Measurements from ENCODE around the gene LPGAT1. TPM values are rescaled to one million over a fixed set of nuclear protein-coding genes. Genes with fewer than 3 reads are reported as not detected.

Gene LPGAT1
- total RNA-seq, 1 experiment from 2014 or later: 46.5 TPM

DNA sequence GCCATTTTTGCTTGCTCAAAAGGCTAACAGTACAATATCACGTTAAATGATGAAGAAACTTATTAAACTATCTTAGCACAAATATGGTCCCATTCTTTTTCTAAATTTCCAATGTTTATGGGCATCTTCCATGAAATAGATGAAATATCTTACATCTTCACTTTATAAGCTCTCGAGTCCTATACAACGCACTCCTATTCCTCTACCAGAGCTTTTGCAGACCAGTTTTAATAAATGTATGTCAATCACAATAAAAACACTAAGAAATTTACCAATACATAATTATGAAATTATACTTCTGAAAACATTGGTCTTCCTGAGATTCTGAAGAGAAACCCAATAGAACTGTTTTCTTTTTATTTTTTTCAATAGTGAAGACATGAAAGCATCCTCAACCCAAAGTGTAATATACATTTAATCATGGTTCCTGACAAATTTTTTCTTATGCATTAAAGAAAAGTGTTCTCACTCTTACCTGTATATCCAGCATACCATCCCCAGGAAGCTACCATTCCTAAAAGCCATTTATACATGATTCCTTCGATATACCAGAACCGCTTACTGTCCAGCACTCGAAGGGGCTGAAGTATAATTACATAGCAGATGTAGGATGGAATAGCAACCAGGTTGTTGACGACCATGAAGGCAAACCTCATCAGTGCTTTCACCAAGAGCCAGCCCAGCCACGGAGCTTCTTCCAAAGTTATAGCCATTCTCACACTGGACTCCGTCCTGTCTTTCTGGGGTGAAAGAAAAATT is 1.8 kb downstream of the LPGAT1 start:
- DNase-seq (ENCODE audit: low read depth): no peak

DNA sequence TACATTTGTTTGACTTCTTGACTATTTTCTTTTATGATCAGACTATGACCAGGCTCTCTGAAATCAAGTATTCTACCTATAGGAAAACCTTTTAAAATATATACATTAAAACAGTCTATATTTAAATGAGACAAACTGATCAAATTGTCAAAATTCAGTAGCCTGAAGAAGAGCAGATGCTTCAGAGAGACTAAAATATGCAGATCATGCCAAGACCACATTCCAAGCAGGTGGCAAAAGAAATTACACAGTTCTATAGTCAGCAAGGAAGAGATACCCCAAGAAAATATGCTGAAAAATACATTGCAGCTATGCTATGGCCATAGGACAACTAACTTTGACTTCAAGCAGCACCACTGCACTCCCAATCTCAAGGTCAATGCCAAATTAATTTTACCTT is 3.5 kb downstream of the LPGAT1 start:
- no peak for DNase-seq (ENCODE audit: low read depth)

GRCh38 chr1:211825980-211826379 is 4.6 kb downstream of the LPGAT1 start:
- DNase-seq (ENCODE audit: low read depth): no peak

DNA sequence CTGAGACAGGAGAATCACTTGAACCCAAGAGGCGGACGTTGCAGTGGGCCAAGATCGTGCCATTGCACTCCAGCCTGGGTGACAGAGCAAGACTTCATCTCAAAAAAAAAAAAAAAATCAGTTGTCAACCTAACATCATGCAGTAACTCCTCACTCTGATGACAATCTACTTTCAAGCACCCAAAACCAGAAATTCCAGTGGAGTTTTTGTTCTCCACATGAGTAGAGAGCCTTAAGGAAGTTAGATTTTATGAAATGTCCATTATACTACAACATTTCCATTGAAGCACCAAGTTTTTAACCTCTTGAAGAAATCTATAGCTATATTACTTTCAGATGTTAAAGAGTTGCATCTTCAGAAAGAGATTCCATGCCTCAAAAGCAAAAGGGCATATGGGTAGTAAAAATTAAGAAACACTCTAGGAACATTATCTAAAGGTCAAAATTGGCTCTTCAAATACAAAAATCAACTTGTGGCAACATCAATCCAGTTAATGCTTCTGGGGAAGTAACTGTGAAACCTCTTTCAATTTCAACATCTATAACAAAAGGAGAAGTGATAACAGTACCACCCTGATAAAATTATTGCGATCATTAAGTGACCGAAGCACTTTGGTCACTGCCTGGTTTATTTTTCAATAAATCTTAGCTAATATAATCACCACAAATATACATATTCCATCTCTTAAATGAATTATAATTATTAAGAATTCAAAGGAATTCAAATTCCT is 7.7 kb downstream of the LPGAT1 start:
- DNase-seq (ENCODE audit: low read depth): no peak

DNA sequence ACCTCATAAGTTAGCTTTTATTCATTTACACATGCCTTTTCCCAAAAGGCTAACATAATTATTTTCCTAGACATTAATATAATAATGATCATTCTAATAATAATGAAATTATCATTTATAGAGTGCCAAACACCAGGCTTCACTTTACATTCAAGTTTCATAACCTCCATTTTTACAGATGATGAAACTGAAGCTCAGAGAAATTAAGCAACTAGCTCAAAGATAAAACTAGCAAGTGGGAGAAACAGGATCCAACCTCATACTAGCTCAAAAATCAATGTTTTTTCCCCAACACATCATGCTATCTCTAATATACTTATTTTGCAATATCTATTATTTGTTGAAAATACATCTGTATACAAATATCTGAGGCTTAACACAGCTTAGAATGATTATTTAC is 14.0 kb downstream of the LPGAT1 start:
- no peak for DNase-seq (ENCODE audit: low read depth)

- no peak for DNase-seq (ENCODE audit: low read depth)
These were observed 16.2 kb downstream of the LPGAT1 start for GRCh38 chr1:211814313-211814712.

GRCh38 chr1:211813590-211813989 is 17.0 kb downstream of the LPGAT1 start:
- no peak for DNase-seq (ENCODE audit: low read depth)

GRCh38 chr1:211812584-211812983 is 18.0 kb downstream of the LPGAT1 start:
- no peak for DNase-seq (ENCODE audit: low read depth)

DNA sequence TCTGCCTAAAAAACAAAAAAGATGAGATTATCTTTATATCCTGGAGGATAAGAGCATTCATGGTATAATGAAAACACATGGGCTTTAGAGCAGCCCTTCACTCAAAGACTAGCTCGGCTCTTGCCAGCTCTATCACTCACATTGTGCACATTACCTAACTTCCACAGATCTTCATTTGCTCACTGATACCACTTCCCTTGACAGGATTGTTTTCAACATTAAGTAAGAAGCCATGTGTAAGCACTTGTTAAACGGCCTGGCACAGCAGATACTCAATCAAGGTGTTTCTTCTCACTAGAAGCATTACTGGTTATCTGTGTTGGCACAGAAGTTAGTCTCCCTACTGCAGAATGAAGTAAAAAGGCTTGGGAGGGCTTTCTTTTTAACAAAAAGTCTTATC is 18.7 kb downstream of the LPGAT1 start:
- no peak for DNase-seq (ENCODE audit: low read depth)

DNA sequence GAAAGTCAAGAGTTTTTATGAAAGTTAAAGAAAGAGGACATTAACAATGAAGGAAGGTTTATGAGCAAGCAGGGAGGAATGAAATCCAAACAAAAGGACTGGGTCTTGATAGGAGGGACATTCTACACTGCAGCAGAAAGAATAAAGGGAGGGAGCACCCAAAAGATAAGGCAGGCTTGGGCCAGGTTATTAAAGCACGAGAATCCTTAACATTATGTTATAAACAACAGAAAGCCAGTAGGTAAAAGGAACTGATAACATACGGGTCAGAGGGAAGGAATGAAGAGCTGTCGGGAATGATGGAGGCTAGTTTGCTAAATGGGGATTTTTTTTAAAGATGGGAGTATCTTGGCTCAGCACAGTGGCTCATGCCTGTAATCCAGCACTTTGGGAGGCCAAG is 19.4 kb downstream of the LPGAT1 start:
- no peak for DNase-seq (ENCODE audit: low read depth)

- DNase-seq (ENCODE audit: low read depth): no peak
These were observed 22.1 kb downstream of the LPGAT1 start for GRCh38 chr1:211808475-211808874.

DNA sequence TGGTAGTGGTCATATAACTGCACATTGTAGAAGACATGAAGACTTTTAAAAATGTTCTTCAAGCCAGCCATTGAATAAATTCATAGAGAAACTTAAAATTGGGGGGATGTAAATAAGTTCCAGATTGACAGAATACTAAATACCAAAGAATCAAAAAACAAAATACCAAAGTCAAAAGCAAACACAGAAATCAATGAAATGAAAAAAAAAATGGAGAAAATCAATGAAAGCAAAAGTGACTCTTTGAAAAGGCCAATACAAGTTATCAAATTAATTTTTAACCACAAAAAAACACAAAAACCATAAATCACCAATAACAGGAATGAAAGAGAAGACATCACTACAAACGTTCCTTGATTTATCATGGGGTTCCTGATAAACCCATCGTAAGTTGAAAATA is 25.6 kb downstream of the LPGAT1 start:
- no peak for DNase-seq (ENCODE audit: low read depth)

DNA sequence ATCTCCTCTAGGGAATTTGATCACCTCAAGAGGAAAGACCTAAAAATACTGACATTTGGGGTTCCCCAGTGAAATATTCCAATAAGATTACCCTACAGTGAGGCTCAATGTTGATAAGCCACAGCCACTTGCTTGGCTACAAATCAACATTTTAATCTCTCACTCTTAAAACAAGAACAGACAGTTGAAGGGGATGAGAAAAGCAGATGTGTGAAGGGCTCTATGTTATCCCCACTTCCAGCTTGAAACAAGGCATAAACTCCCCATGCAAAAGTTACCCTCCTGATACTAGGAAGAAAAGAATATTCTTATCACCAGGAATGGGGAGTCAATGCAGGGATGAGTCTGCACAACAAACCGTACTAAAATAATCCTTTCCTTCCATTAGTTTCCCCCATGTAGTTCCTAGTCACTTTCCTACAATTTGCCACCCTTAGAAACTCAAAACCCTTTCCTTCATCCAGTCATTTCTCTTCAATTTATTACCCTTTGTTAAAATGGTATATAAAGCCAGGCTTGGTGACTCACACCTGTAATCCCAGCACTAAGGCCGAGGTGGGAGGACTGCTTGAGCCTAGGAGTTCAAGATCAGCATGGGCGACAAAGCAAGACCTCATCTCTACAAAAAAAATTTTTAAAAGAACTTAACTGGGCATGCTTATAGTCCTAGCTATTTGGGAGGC is 29.5 kb downstream of the LPGAT1 start:
- no peak for DNase-seq (ENCODE audit: low read depth)

GRCh38 chr1:211797994-211798393 is 32.6 kb downstream of the LPGAT1 start:
- no peak for DNase-seq (ENCODE audit: low read depth)

DNA sequence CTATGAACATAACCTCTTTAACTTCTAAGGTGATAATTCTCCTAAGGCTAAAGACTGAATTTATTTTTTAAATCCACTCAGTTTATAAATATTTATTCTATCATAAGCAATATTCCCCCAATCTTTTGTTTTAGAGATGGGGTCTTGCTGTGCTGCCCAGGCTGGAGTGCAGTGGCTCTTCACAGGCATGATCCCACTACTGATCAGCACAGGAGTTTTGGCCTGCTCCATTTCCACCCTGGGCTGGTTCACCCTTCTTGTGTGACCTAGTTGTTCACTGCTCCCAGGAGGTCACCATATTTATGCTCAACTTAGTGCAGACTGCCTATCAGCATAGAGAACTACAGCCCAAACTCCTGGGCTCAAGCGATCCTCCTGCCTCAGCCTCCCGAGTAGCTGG is 38.6 kb downstream of the LPGAT1 start:
- no peak for DNase-seq (ENCODE audit: low read depth)

- no peak for DNase-seq (ENCODE audit: low read depth)
These were observed 40.7 kb downstream of the LPGAT1 start for GRCh38 chr1:211789641-211790464.

- DNase-seq (ENCODE audit: low read depth): no peak
These were observed 41.9 kb downstream of the LPGAT1 start for GRCh38 chr1:211788626-211789025.

GRCh38 chr1:211783897-211784296 is 46.7 kb downstream of the LPGAT1 start:
- no peak for DNase-seq (ENCODE audit: low read depth)

- no peak for DNase-seq (ENCODE audit: low read depth)
These were observed 47.3 kb downstream of the LPGAT1 start for GRCh38 chr1:211783266-211783665.

DNA sequence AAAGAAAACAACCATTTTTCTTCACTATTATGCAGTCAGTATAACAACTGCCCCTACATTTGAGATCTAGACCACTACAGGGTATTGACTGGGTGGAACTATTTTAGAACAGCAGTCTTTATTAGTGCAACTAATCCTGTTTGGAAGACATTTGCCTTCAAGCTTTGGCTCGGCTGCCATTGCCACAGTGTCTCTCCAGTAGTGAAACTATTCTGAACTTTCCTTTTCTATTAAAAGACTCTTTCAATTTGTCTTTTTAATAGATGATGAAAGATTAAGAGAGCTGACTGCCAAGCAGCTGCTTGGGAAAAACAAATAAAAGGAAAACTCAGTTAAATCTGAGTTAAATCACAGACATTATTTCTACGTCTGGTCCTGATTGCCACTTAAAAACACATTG is 49.3 kb downstream of the LPGAT1 start:
- no peak for DNase-seq (ENCODE audit: low read depth)

GRCh38 chr1:211775170-211775569 is 55.4 kb downstream of the LPGAT1 start:
- no peak for DNase-seq (ENCODE audit: low read depth)

GRCh38 chr1:211764701-211765100 is 65.9 kb downstream of the LPGAT1 start:
- no peak for DNase-seq (ENCODE audit: low read depth)
